GM06990 (cell line): Measurements from ENCODE around the gene SCYL1.
A peak's percentile ranks its signal among the peaks of the same experiment; 100 is the strongest.

Experiments used
- DNase-seq: peaks from one replicate; pipeline ENCODE4 v3.0.0-alpha.2; 2011; ENCODE audit not compliant: insufficient read length; ENCODE audit errors: extremely low read depth
- H3K27me3 ChIP-seq: replicated peaks from 2 replicates; pipeline ENCODE4 v1.6.0; 2011; ENCODE audit warnings: low read length; ENCODE audit not compliant: control insufficient read depth, insufficient read depth
- H3K36me3 ChIP-seq: 2 replicates; pipeline ENCODE4 v1.5.1; 2011; ENCODE audit warnings: low read length; ENCODE audit not compliant: control insufficient read depth, insufficient read depth
- H3K4me3 ChIP-seq: replicated peaks from 2 replicates; pipeline ENCODE4 v1.5.1; 2011; ENCODE audit warnings: low read depth, mild to moderate bottlenecking, control low read depth, low read length
- CTCF ChIP-seq: IDR thresholded peaks from 2 replicates; pipeline ENCODE4 v1.5.1; 2011; ENCODE audit warnings: low read length, control low read depth, mild to moderate bottlenecking, inconsistent platforms; ENCODE audit not compliant: insufficient read depth, poor library complexity, severe bottlenecking

SCYL1 gene

DNA sequence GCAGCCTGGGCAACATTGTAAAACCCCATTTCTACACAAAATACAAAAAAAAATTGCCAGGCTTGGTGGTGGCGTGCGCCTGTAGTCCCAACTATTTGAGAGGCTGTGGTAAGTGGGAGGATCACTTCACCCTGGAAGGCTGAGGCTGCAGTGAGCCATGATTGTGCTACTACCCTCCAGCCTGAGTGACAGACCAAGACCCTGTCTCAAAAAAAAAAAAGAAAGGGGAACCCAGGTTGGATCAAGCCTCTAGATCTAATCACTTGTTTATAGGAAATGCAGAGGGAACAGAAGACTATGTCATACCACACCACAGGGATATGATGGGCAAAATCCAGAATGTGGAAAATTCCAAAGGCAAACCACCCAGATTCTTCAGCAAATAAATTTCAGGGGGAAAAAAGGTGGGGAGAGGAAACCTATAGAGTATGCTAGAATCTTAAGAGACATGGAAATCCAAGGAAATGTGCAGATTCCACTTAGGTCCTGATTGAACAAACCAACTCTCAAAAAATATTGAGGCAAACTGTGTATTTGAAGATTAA is 42.5 kb upstream of the SCYL1 start:
- H3K36me3 ChIP-seq, result no peaks in the 10 kb centered on the region
- no peak overlapping the region for H3K4me3 ChIP-seq
- no peak for DNase-seq
- no peak for TF ChIP-seq CTCF
- H3K27me3 ChIP-seq, result no peaks in the 10 kb centered on the region

DNA sequence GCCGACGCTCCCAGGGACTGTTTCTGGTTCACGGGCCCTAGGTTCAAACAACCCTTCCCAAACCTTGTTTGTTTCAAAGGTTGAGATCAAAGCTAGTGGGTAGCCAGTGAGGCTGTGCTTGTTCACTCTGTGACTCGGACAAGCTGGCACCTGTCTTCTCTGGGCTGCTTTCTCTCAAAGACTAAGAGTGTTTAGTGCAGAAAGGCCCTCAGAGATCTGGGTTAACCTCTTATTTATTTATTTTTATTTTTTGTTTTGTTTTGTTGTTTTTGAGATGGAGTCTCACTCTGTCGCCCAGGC is 39.0 kb upstream of the SCYL1 start:
- H3K27me3 ChIP-seq, result no peaks in the 10 kb centered on the region
- H3K36me3 ChIP-seq, result no peaks in the 10 kb centered on the region
- DNase-seq, result no peak
- TF ChIP-seq CTCF, result no peak
- no peak overlapping the region for H3K4me3 ChIP-seq

- no peak for DNase-seq
- no peaks in the 10 kb centered on the region for H3K27me3 ChIP-seq
- no peak for TF ChIP-seq CTCF
- H3K4me3 ChIP-seq, result no peak overlapping the region
- H3K36me3 ChIP-seq, result no peaks in the 10 kb centered on the region
These were observed 38.1 kb upstream of the SCYL1 start for GRCh38 chr11:65486570-65487466.

- peak overlapping the region; percentile 22; the same call in 1 of the 2 replicates for H3K4me3 ChIP-seq
- peak; percentile 82 for DNase-seq
- peak; percentile 28 for TF ChIP-seq CTCF
These were observed 37.2 kb upstream of the SCYL1 start for GRCh38 chr11:65487467-65488272.

DNA sequence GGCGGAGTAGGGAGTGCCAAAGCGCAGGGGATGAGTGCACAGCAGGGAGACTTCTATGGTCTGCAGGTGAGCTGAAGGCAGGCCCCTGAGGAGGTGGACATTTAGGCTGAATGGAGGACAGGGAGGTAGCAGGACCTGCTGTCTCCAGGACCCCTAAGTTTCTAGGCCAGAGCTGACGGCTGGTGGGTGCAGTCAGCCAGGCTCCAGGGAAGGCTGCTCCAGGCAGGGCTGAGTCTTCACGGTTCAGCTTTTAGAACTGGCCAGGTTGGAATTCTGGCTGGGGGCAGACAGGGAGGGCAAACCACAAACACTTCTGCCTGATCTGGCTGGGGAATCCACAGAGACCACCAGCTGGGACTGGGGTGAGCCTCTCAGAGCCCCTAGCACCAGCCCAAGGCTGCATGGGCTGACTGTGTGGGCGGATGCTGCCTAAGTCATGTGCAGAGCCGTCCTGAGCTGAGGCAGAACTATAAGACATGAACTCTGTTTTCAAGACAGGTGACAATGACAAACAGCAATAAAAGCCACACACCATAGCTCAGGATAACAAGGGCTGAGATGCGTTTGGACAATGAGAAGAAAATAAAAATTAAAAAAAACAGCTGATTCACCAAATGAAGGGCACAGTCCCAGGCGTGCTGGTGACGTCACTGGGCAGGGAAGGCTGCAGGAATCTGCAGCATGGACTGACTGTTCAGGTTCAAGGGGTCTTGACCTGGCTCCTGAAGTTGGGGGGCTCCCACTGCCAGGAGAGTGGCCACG is 36.4 kb upstream of the SCYL1 start:
- DNase-seq, result no peak
- TF ChIP-seq CTCF, result no peak
- Histone ChIP-seq H3K4me3 (peak overlapping the region; percentile 22; the same call in 1 of the 2 replicates), H3K27me3 (no peaks in the 10 kb centered on the region), H3K36me3 (no peaks in the 10 kb centered on the region)

More at GRCh38 chr11:65487467-65488272, 37.2 kb upstream of the SCYL1 start:
- no peaks in the 10 kb centered on the region for H3K36me3 ChIP-seq
- H3K27me3 ChIP-seq, result no peaks in the 10 kb centered on the region
